ENCODE measurements around the gene ADAMTSL3.

Gene ADAMTSL3

GRCh38 chr15:83653639-83654378 is at the start of gene ADAMTSL3:
Gene ADAMTSL3, plus strand, starts transcription at chr15:83654123. Its CDS starts 1,639 bp downstream, at chr15:83655762.
- Mint-ChIP-seq H3K27ac (no peak within 1 kb of the TSS), H3K4me1 (no peaks in the 10 kb centered on the region), H3K9me3 (no peaks in the 10 kb centered on the region), H3K27me3 (peaks cover 17% of the 10 kb centered on the region), H3K36me3 (no peaks in the 10 kb centered on the region), H3K4me3 (no peak within 1 kb of the TSS)

DNA sequence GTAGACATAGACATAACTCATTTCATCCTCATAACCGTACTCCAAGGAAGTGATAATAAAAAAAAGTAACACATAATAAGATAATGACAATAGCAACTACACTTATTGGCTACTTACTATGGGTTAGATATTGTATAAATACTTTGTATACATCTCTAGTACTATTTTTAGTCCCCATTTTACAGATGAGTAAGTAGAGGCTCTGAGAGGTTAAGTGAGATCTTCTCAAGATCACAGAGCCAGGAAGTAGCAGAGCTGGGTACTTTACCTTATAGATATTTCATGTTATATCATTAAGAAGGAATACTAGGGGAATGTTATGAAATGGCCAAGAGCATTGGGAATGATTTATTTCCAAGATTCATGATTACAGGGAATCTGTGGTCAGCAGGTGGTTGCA is 49.4 kb upstream of the ADAMTSL3 start:
- Mint-ChIP-seq H3K9me3 (peaks cover 14% of the 10 kb centered on the region), H3K27ac (no peak overlapping the region), H3K4me3 (no peak overlapping the region), H3K36me3 (no peaks in the 10 kb centered on the region), H3K4me1 (no peaks in the 10 kb centered on the region), H3K27me3 (peaks cover 7% of the 10 kb centered on the region)

- no peaks in the 10 kb centered on the region for H3K4me1 Mint-ChIP-seq
- H3K27ac Mint-ChIP-seq = no peak overlapping the region
- no peak overlapping the region for H3K4me3 Mint-ChIP-seq
- H3K36me3 Mint-ChIP-seq = no peaks in the 10 kb centered on the region
- H3K9me3 Mint-ChIP-seq = peaks cover 9% of the 10 kb centered on the region
- H3K27me3 Mint-ChIP-seq = peaks cover 7% of the 10 kb centered on the region
Observed at GRCh38 chr15:83605111-83605945, 48.6 kb upstream of the ADAMTSL3 start.

DNA sequence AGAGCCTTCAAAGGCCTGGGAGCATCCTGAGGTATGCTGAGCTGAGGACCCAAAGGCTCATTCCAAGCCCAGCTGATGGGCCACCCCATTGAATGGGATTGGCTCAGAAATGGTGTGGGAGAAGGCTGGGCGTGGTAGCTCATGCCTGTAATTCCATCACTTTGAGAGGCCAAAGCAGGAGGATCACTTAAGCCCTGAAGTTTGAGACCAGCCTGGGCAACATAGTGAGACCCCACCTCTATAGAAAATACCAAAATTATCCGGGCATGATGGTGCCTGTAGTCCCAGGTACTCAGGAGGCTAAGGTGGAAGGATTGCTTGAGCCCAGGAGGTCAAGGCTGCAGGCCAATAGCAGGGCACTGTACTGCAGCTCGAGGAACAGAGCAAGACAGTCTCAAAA is 43.8 kb upstream of the ADAMTSL3 start:
- Mint-ChIP-seq H3K27ac (no peak overlapping the region), H3K4me3 (no peak overlapping the region), H3K9me3 (no peaks in the 10 kb centered on the region), H3K4me1 (no peaks in the 10 kb centered on the region), H3K27me3 (peaks cover 10% of the 10 kb centered on the region), H3K36me3 (no peaks in the 10 kb centered on the region)

DNA sequence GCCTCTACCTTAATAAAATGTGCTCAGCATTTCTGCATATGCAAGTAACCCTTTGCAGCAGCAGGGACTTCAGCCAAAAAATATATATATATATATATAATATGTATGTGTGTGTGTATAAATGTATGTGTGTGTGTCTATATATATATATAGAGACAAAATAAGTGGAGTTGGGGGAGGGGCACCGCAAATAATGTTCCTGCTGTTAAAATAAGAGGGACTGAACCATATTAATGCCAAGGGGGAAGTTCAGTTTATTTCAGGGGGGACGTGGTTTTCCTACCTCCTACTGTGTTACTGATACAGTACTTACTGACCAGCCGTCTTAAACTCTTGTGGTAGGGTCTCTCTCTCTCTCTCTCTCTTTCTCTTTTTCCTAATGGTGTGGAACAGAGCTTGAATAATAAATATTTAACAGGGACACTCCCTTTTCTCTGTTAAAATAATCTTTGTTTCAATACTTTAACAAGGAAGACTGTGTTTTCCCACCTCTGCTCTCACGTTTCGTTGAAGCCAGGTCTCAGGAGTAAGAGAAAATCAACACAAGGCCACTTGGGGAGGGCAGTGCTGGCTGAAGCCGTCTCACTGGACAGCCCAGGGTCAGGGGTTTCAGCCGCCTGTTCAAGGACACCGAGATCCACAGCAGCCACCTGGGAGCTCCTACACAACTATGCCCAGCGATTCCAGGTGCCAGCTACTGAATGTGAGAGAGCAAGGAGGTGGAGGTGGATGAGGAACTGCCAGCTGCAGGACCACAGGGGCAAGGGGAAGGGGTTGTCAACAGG is 42.8 kb upstream of the ADAMTSL3 start:
- Mint-ChIP-seq H3K27me3 (peaks cover 10% of the 10 kb centered on the region), H3K36me3 (no peaks in the 10 kb centered on the region), H3K9me3 (no peaks in the 10 kb centered on the region), H3K4me1 (no peaks in the 10 kb centered on the region), H3K27ac (no peak overlapping the region), H3K4me3 (no peak overlapping the region)

GRCh38 chr15:83612226-83612625 is 41.7 kb upstream of the ADAMTSL3 start:
- Mint-ChIP-seq H3K9me3 (no peaks in the 10 kb centered on the region), H3K4me1 (no peaks in the 10 kb centered on the region), H3K4me3 (no peak overlapping the region), H3K27me3 (peaks cover 7% of the 10 kb centered on the region), H3K36me3 (no peaks in the 10 kb centered on the region), H3K27ac (no peak overlapping the region)

DNA sequence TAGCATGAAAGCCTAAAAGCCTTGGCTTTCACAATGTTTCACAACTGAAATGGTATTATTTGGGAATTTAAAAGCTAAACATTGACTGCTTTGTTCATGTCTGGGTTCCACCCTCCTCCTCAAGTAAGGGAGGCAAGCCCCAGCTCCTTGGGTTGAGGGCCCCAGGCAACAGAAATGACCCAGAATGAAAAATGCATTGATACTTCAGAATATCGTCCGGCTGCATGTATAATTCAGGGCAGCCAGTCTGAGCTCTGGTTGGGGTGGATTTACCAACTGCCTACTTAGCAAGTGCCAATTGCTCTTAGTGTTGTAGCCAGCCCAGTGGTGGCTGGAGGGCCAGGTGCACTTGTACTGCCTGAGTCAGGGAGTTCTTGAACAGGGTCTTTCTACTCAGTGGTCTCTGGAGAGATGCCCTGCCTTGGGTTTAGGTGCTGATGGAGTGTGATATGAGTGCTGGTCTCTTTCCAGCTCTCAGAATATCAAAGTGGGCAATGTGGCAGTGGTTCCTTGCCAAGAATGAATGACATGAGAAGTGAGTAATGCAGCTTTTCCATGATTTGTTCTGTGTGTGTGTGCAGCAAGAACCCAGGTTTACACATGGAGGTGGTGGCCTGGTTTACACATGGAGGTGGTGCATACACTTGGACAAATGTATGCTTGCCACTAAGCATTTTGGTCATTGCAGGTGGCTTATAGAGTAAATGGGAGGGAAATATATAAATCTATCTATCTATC is 40.9 kb upstream of the ADAMTSL3 start:
- H3K27ac Mint-ChIP-seq = no peak overlapping the region
- H3K4me3 Mint-ChIP-seq = no peak overlapping the region
- no peaks in the 10 kb centered on the region for H3K9me3 Mint-ChIP-seq
- H3K27me3 Mint-ChIP-seq = peaks cover 7% of the 10 kb centered on the region
- H3K4me1 Mint-ChIP-seq = no peaks in the 10 kb centered on the region
- H3K36me3 Mint-ChIP-seq = no peaks in the 10 kb centered on the region

GRCh38 chr15:83613714-83614113 is 40.2 kb upstream of the ADAMTSL3 start:
- H3K27me3 Mint-ChIP-seq = peaks cover 7% of the 10 kb centered on the region
- H3K36me3 Mint-ChIP-seq = no peaks in the 10 kb centered on the region
- H3K4me1 Mint-ChIP-seq = no peaks in the 10 kb centered on the region
- no peak overlapping the region for H3K27ac Mint-ChIP-seq
- H3K4me3 Mint-ChIP-seq = no peak overlapping the region
- H3K9me3 Mint-ChIP-seq = no peaks in the 10 kb centered on the region

DNA sequence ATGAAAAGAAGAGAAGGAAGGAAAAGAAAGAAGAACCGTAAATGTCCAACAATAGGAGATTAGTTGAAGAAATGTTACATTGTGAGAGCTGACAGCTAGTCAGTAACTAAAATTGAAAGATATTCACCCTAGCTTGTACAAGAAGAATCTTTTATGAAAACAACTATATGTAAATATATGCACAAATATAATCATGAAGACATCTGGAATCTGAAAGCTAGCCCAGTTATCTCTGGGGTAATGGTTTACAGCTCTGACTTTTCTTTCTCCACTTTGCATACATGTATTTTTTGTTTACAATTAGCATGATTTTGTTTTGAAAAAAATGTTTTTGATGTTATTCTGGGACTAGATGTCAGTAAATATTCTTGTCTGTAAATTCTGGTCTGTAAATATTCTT is 37.1 kb upstream of the ADAMTSL3 start:
- no peaks in the 10 kb centered on the region for H3K4me1 Mint-ChIP-seq

DNA sequence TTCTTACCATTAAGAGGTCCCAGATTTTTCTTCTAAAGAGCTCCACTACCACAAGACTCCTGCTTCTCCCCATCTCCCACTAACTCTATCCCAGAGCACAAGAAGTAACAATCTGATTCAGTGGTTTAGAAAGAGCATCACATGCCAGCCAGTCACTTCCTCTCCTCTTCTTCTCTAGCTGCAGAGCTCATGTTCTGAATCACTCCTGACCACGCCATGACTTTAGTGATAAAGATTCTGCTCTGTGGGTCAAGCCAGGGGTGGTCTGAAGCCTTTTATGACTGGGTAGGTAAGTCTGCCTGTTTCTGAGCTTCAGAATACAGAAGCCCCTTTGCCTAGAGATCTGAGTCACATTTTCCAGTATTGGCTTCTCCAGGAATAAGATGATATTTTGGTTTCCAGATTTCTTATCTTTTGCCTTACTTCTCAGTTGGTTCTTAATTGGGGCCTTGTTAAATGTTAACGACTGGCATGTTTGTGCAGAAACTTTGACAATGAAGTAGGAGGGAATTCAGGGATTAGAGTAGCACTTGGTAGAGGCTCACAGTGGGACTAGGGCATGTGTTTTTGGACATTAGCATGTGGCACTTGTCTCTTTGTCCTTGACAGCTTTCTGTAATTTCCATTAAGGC is 27.6 kb upstream of the ADAMTSL3 start:
- Mint-ChIP-seq H3K9me3 (no peaks in the 10 kb centered on the region), H3K36me3 (no peaks in the 10 kb centered on the region), H3K4me1 (no peaks in the 10 kb centered on the region), H3K27ac (no peak overlapping the region), H3K4me3 (no peak overlapping the region), H3K27me3 (peaks cover 6% of the 10 kb centered on the region)

More for the DNA sequence above, 37.1 kb upstream of the ADAMTSL3 start:
- Mint-ChIP-seq H3K36me3 (no peaks in the 10 kb centered on the region), H3K9me3 (no peaks in the 10 kb centered on the region), H3K27ac (no peak overlapping the region), H3K4me3 (no peak overlapping the region), H3K27me3 (peaks cover 7% of the 10 kb centered on the region)

DNA sequence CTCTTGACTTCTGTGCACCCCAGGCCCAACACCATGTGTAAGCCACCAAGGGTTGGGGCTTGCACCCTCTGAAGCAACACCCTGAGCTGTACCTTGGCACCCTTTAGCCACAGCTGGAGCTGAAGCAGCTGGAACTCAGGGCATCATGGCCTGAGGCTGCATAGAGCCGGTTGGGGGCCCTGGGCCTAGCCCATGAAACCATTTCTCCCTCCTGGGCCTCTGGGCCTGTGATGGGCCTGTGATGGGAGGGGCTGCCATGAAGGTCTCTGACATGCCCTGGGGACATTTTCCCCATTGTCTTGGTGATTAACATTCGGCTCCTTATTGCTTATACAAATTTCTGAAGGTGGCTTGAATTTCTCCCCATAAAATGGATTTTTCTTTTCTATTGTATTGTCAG is 22.4 kb upstream of the ADAMTSL3 start:
- peaks cover 2% of the 10 kb centered on the region for H3K27me3 Mint-ChIP-seq
- no peaks in the 10 kb centered on the region for H3K36me3 Mint-ChIP-seq
- H3K4me3 Mint-ChIP-seq = no peak overlapping the region
- H3K27ac Mint-ChIP-seq = no peak overlapping the region
- no peaks in the 10 kb centered on the region for H3K4me1 Mint-ChIP-seq
- H3K9me3 Mint-ChIP-seq = no peaks in the 10 kb centered on the region

DNA sequence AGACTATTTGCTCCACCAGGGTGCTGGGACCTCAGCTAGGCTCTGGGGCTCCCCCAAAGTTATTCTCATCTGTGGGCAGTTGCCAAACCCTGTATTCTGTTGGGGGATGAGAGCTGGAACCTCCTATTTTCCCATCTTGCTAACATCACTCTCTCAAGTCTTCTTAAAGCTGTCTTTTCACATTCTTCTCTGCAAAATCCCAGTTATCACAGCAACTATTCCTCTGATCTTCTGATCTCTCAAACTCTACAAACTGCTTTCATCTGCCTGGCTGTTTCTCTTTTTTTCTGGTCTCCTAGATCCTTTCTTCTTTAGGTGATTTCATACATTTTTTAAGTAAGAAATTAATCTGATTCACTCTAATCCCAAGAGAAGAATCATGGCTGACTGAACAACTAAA is 10.7 kb upstream of the ADAMTSL3 start:
- H3K4me3 Mint-ChIP-seq = no peak overlapping the region
- H3K36me3 Mint-ChIP-seq = no peaks in the 10 kb centered on the region
- H3K27ac Mint-ChIP-seq = no peak overlapping the region

DNA sequence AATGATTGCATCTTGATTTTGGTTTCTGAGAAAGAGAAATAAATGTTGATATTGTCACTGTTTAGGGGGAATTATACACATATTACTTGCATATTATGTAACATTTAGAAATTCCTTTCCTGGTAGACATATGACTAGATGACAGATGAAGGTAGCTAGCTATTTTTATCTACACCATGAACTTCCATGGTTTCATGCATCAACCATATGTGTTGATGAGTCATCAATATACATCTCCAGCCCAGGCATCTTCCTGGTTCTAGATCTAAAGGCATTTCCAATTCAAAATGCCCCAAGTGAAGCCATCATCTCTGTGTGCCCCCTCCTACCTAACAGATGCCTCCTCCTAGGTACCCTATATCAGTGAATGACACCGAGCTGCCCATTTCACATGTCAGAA is 9.5 kb upstream of the ADAMTSL3 start:
- peaks cover under 1% of the 10 kb centered on the region for H3K27me3 Mint-ChIP-seq
- H3K27ac Mint-ChIP-seq = no peak overlapping the region
- no peaks in the 10 kb centered on the region for H3K4me1 Mint-ChIP-seq
- no peak overlapping the region for H3K4me3 Mint-ChIP-seq
- peaks cover 29% of the 10 kb centered on the region for H3K9me3 Mint-ChIP-seq
- no peaks in the 10 kb centered on the region for H3K36me3 Mint-ChIP-seq

More for the DNA sequence above, 10.7 kb upstream of the ADAMTSL3 start:
- peaks cover 4% of the 10 kb centered on the region for H3K27me3 Mint-ChIP-seq
- no peaks in the 10 kb centered on the region for H3K4me1 Mint-ChIP-seq
- H3K9me3 Mint-ChIP-seq = peaks cover 35% of the 10 kb centered on the region

DNA sequence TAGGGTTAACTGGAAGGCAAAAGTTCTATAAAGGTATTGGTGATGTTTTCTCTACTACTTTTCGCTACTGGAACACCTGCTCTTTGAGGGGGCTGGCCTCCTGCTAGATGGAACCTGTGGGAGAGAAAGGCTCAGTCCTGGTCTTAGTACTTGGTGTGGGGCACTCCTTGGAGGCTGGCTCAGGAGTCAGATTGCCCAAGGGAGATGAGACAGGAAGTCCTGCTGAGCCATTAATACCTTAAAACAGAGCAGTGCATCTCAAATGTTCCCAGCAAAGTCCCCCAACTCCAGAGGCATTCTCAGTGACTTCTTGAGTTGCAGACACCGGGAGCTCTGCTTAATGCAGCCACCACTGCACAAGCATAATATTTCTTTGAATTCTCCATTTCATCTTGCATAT is 3.1 kb upstream of the ADAMTSL3 start:
- Mint-ChIP-seq H3K36me3 (no peaks in the 10 kb centered on the region), H3K27ac (no peak overlapping the region), H3K27me3 (peaks cover 13% of the 10 kb centered on the region), H3K4me1 (no peaks in the 10 kb centered on the region), H3K9me3 (no peaks in the 10 kb centered on the region), H3K4me3 (no peak overlapping the region)

- Mint-ChIP-seq H3K4me1 (no peaks in the 10 kb centered on the region), H3K27ac (no peak overlapping the region), H3K9me3 (no peaks in the 10 kb centered on the region), H3K4me3 (no peak overlapping the region), H3K27me3 (peaks cover 17% of the 10 kb centered on the region), H3K36me3 (no peaks in the 10 kb centered on the region)
Observed at GRCh38 chr15:83651541-83651940, 2.4 kb upstream of the ADAMTSL3 start.

Data from activated naive CD4-positive, alpha-beta T cell treated with anti-CD3 and anti-CD28 coated beads, Interleukin-2, amount 50 U/mL, for 24 hours (primary cell).